GM20431 (cell line): ENCODE data around the gene PKP1.

Experiments used
- in situ Hi-C: fragments of 300-500 bp; cut with MseI, MboI; formaldehyde crosslinking; loops from one replicate; pipeline ENCODE4 v1.15.0; 2020; ENCODE audit warnings: low sequenced_read_pairs; ENCODE audit not compliant: unreplicated experiment

PKP1 gene

GRCh38 chr1:201360486-201360885 lies 77.2 kb downstream of the PKP1 start:
- in situ Hi-C loops: no loop called here

- in situ Hi-C loops: no loop called here
Observed at GRCh38 chr1:201360901-201361651, 77.8 kb downstream of the PKP1 start.

GRCh38 chr1:201361652-201362504 lies 78.6 kb downstream of the PKP1 start:
- in situ Hi-C loops: no loop called here

GRCh38 chr1:201362906-201363305 lies 79.6 kb downstream of the PKP1 start:
- in situ Hi-C loops: no loop called here

GRCh38 chr1:201363467-201363866 lies 80.2 kb downstream of the PKP1 start:
- in situ Hi-C loops: no loop called here

GRCh38 chr1:201364808-201365105 lies 81.5 kb downstream of the PKP1 start:
- in situ Hi-C loops: no loop called here

GRCh38 chr1:201365251-201365650 lies 81.9 kb downstream of the PKP1 start:
- in situ Hi-C loops: no loop called here

- in situ Hi-C loops: no loop called here
Observed at GRCh38 chr1:201366696-201367095, 83.4 kb downstream of the PKP1 start.

GRCh38 chr1:201369209-201369608 lies 85.9 kb downstream of the PKP1 start:
- in situ Hi-C loops: no loop called here

- in situ Hi-C loops: no loop called here
Observed at GRCh38 chr1:201370500-201370899, 87.2 kb downstream of the PKP1 start.

GRCh38 chr1:201371276-201371675 lies 88.0 kb downstream of the PKP1 start:
- in situ Hi-C loops: no loop called here

GRCh38 chr1:201371792-201372191 lies 88.5 kb downstream of the PKP1 start:
- in situ Hi-C loops: no loop called here

GRCh38 chr1:201374364-201374763 lies 91.1 kb downstream of the PKP1 start:
- in situ Hi-C loops: no loop called here

- in situ Hi-C loops: no loop called here
Observed at GRCh38 chr1:201375169-201375568, 91.9 kb downstream of the PKP1 start.

GRCh38 chr1:201376107-201376463 lies 92.8 kb downstream of the PKP1 start:
- in situ Hi-C loops: no loop called here

GRCh38 chr1:201376464-201377374 lies 93.4 kb downstream of the PKP1 start:
- in situ Hi-C loops: no loop called here

- in situ Hi-C loops: no loop called here
Observed at GRCh38 chr1:201377611-201378092, 94.3 kb downstream of the PKP1 start, which contains the start of gene TNNT2. TNNT2 (minus strand) TSS chr1:201377680; CDS start chr1:201373254, 4,426 bp downstream.

GRCh38 chr1:201378804-201379203 lies 95.5 kb downstream of the PKP1 start:
- in situ Hi-C loops: no loop called here

GRCh38 chr1:201379733-201380242 lies 96.5 kb downstream of the PKP1 start:
- in situ Hi-C loops: no loop called here

GRCh38 chr1:201381130-201381529 lies 97.8 kb downstream of the PKP1 start:
- in situ Hi-C loops: no loop called here
